Ovary (tissue), 9 donors: Measurements from ENCODE around the gene MARCHF3. TPM values are rescaled to one million over a fixed set of nuclear protein-coding genes. Genes with fewer than 3 reads are reported as not detected.
"Not testable (repeated sequence)": the region's sequence is repeated elsewhere in the genome, so short reads cannot be mapped to it uniquely, and the experiment has no call there.

Experiments
- DNase-seq, 5 donors: peaks; one replicate each; pipeline ENCODE4 v3.0.0-alpha.2; 2019 to 2020
- H3K27ac ChIP-seq, 2 donors: fragments of 200-600 bp; one replicate each; pipeline versions ENCODE4 v1.5.1 to v1.8.0; 2019 to 2022
- H3K27me3 ChIP-seq: fragments of 200-600 bp; one replicate; pipeline ENCODE4 v1.8.0; 2022
- H3K36me3 ChIP-seq: fragments of 200-600 bp; sonication (generic); one replicate; pipeline ENCODE4 v1.5.1; 2019
- H3K4me1 ChIP-seq: one replicate; pipeline ENCODE4 v1.8.1; 2013; ENCODE audit warnings: mild to moderate bottlenecking, moderate library complexity; ENCODE audit not compliant: insufficient read depth
- H3K4me3 ChIP-seq: fragments of 200-600 bp; sonication (generic); one replicate; pipeline ENCODE4 v1.5.1; 2017
- H3K9me3 ChIP-seq, 2 donors: fragments of 200-600 bp in 1 of 2; sonication (generic) in 1 of 2; one replicate each; pipeline versions ENCODE4 v1.5.1 to v1.8.1; 2013 to 2019; ENCODE audit warnings: mild to moderate bottlenecking in 1 of 2, moderate library complexity in 1 of 2
- CTCF ChIP-seq, 3 donors: fragments of 450-650 bp in 2 of 3; fragments of 200-600 bp in 1 of 3; IDR thresholded peaks; one replicate each; pipeline versions ENCODE4 v1.5.1 to v1.8.0; 2016 to 2022; ENCODE audit warnings: antibody characterized with exemption in 3 of 3, mild to moderate bottlenecking in 1 of 3
- EP300 ChIP-seq: sonication (generic); formaldehyde crosslinking; IDR thresholded peaks from one replicate; pipeline ENCODE4 v1.6.1; 2017; ENCODE audit warnings: antibody characterized with exemption
- POLR2A ChIP-seq: fragments of 450-650 bp; IDR thresholded peaks from one replicate; pipeline ENCODE4 v1.6.1; 2017; ENCODE audit warnings: antibody characterized with exemption, mild to moderate bottlenecking, moderate library complexity
- WGBS, 3 donors: extraction: QIAGEN DNeasy Blood & Tissue Kit in 1 of 3; methylation state at CpG; one replicate each; pipeline versions ENCODE4 v1.1.5 to v1.1.7; 2013 to 2017; 5-methylcytosine and 5-hydroxymethylcytosine counted together
- intact Hi-C, 4 donors: fragments of 100-400 bp; cut with DNase I; formaldehyde crosslinking; loops; one replicate each; pipeline versions ENCODE4 v1.11.0 to v1.15.1; 2022 to 2023
- polyA plus RNA-seq, 2 donors: library from polyadenylated mRNA; stranded (reverse); fragments of 200-250 nt in 1 of 2; fragments of 350-450 nt in 1 of 2; fragmentation: Illumina TruSeq in 1 of 2; extraction: RNeasy Lipid Tissue Mini Kit (QIAGEN cat#74804) in 1 of 2; gene quantifications; one replicate each; pipeline ENCODE4 v1.2.3, GENCODE V29; 2013 to 2014
- total RNA-seq, 7 donors: library from RNA; depleted of rRNA in 2 of 7; stranded (reverse); fragments of >200 nt in 2 of 7; fragmentation: NEBNext Ultra II Directional in 3 of 7; extraction: Animal tissue kit (Norgen Biotek cat#: 25700) in 3 of 7; gene quantifications; one replicate each; pipeline versions ENCODE4 v1.1.0 to v1.2.4, GENCODE V29; 2016 to 2023
- donor health status: DM: no; HTN: no; CAD: no; lungs with moderate emphysema.
- donor health status: DM: no; HTN: no; CAD: no.
- donor health status: Bipolar disorder and iron deficiency.
- donor health status: DM: yes; HTN: yes; CAD: no.
- donor health status: DM: no; HTN: no; CAD: no.
- donor health status: DM: yes; HTN: yes; CAD: no.

Gene MARCHF3
- total and polyA plus RNA-seq, 9 donors: 2.1 to 13.8 (median 4.5) TPM

DNA sequence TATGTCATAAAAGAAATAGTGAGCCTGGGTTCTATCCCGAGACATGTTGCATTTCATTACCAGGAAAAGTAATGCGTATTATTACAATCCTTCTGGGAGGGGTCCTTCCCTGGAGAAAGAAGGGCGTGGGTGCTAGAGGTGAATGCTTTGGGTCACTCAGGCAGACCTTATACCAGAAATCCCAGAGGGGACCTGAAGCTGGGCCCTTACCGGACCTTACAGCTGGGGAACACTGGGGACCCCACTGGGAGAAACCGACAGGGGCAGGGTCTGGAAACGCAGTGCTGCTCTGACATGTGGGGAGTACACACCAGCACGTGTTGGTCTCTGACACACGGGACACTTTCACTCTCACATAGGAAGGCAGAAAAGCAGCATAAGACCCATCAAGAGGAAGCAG, 182.1 kb downstream of the MARCHF3 start:
- WGBS, 3 donors: 42 to 63% (median 59%) methylated on average over 8 of the region's 8 CpGs
- Histone ChIP-seq H3K4me1 (peaks cover 14% of the 10 kb centered on the region), H3K36me3 (no peaks in the 10 kb centered on the region), H3K4me3 (no peak overlapping the region), H3K27me3 (no peaks in the 10 kb centered on the region), H3K9me3 (no peaks in the 10 kb centered on the region), H3K27ac (peak overlapping the region in 1 of 2 donors; percentile 38)
- intact Hi-C loops: no loop called here
- no peak for DNase-seq
- TF ChIP-seq CTCF (IDR thresholded peaks at IDR 0.05): no peak
- TF ChIP-seq POLR2A: no peak
- TF ChIP-seq EP300: no peak

DNA sequence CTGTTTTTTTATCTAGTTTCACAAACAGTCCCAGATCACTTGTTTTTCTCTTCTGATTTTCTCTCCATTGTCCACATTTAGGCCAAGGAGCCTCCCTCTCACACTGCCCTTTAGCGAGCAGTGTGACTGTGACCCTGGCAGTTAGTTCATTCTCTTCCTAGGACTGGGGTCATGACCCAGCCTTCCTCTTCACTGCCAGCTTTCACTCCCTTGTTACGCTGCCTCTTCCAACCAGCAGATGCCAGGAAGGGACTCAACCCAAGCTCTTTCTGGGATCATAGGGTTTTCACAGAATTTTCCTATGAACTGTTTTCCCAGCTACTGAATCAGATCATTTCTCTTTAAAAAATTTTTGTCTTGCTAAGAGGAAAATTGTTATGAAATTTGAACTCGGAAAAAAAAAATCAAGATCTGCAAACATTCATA, 182.5 kb downstream of the MARCHF3 start:
- no peak for DNase-seq
- 13 to 22% (median 19%) methylated on average over 3 of the region's 3 CpGs for WGBS, 3 donors

GRCh38 chr5:126847456-126847820, 182.9 kb downstream of the MARCHF3 start:
- no peaks in the 10 kb centered on the region for H3K9me3 ChIP-seq
- H3K4me3 ChIP-seq: no peak overlapping the region
- no peaks in the 10 kb centered on the region for H3K27me3 ChIP-seq
- H3K27ac ChIP-seq: peak overlapping the region in 1 of 2 donors; percentile 38
- no peak for DNase-seq
- intact Hi-C loops: no loop called here
- H3K36me3 ChIP-seq: no peaks in the 10 kb centered on the region
- TF ChIP-seq EP300 (no peak), CTCF (IDR thresholded peaks at IDR 0.05) (no peak), POLR2A (no peak)
- 24 to 38% (median 36%) methylated on average over 4 of the region's 4 CpGs for WGBS, 3 donors
- H3K4me1 ChIP-seq: peaks cover 14% of the 10 kb centered on the region

More for the DNA sequence above, 182.5 kb downstream of the MARCHF3 start:
- H3K27ac ChIP-seq: peak overlapping the region in 1 of 2 donors; percentile 38
- peaks cover 14% of the 10 kb centered on the region for H3K4me1 ChIP-seq
- no peaks in the 10 kb centered on the region for H3K27me3 ChIP-seq
- no peaks in the 10 kb centered on the region for H3K9me3 ChIP-seq
- no peak overlapping the region for H3K4me3 ChIP-seq
- no peaks in the 10 kb centered on the region for H3K36me3 ChIP-seq
- no peak for TF ChIP-seq EP300
- no peak for TF ChIP-seq POLR2A
- intact Hi-C loops: no loop called here

DNA sequence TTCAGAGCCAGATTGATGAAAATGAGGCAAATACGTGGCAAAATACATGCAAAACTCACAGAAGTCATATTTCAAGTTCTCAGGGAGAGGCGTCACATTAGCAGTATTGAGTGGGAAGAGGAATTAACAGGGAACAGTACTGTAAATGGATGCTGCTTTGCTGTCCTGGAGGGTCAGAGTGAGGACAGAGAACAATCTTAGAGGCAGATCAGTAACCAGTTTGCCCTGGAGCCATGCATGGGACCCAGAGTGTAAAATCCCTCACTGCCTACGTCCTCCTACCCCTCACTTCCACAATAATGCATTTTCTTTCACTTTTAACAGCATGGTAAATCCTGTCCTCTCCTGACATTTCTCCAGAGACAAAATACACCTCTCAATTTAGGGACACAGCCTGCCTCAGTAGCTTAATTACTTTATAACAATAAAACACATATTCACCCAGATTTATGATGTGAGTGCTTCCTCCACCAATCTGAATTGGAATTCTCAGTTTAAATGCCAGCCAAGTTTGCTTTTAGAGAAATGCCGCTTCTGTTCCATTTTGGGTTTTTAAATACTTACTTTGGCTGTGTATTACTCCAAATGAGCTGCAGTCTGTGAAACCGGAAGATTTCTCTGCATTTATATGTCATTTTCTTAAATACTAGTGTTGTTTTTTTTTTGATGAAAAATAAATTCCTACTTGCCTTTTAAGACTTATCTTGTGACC, 183.5 kb downstream of the MARCHF3 start:
- no peaks in the 10 kb centered on the region for H3K9me3 ChIP-seq
- no peak for DNase-seq
- no peaks in the 10 kb centered on the region for H3K27me3 ChIP-seq
- intact Hi-C loops: no loop called here
- H3K4me3 ChIP-seq: no peak overlapping the region
- no peak for TF ChIP-seq EP300
- TF ChIP-seq CTCF (IDR thresholded peaks at IDR 0.05): no peak
- no peak for TF ChIP-seq POLR2A
- no peaks in the 10 kb centered on the region for H3K36me3 ChIP-seq
- 39 to 48% (median 41%) methylated on average over 5 of the region's 5 CpGs for WGBS, 3 donors
- H3K27ac ChIP-seq: peak overlapping the region in 1 of 2 donors; percentile 38
- H3K4me1 ChIP-seq: peaks cover 14% of the 10 kb centered on the region

- DNase-seq: no peak
- H3K4me3 ChIP-seq: no peak overlapping the region
- TF ChIP-seq CTCF (IDR thresholded peaks at IDR 0.05) (no peak), EP300 (no peak), POLR2A (no peak)
- H3K9me3 ChIP-seq: no peaks in the 10 kb centered on the region
- no peaks in the 10 kb centered on the region for H3K27me3 ChIP-seq
- intact Hi-C loops: no loop called here
- no peaks in the 10 kb centered on the region for H3K36me3 ChIP-seq
- H3K27ac ChIP-seq: peak overlapping the region in 1 of 2 donors; percentile 38
- peaks cover 14% of the 10 kb centered on the region for H3K4me1 ChIP-seq
Observed at GRCh38 chr5:126846344-126846743, 184.0 kb downstream of the MARCHF3 start.

DNA sequence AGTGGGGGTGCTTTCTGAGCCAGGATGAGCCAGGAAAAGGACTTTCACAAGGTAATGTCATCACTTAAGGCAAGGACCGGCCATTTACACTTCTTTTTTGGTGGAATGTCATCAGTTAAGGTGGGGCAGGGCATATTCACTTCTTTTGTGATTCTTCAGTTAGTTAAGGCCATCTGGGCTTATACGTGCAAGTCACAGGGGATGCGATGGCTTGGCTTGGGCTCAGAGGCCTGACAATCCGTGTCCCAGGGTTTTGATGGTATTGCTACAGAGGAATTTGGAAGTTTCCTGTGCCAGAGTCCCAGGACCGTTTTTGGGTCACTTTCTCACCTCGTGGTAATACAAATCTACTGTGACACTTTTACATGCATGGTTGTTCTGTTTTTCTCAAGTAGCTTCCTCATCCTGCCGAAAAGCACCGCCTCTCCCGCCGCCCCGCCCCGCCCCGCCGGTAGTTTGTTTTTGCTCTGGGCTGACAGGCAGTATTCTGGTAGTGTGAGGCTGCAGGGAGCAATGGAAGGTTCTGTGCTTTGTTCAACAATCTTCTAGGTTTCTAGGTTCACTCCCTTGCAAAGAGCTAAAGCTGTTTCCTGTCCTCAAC, 184.8 kb downstream of the MARCHF3 start:
- H3K9me3 ChIP-seq, intact Hi-C loops, H3K27ac ChIP-seq, H3K4me3 ChIP-seq, H3K27me3 ChIP-seq, H3K36me3 ChIP-seq: not testable (repeated sequence)
- DNase-seq: peak in 1 of 5 donors; percentile 57
- 53 to 62% (median 56%) methylated on average over 14 of the region's 14 CpGs for WGBS, 3 donors
- H3K4me1 ChIP-seq: peaks cover 14% of the 10 kb centered on the region

GRCh38 chr5:126843375-126843774, 187.0 kb downstream of the MARCHF3 start:
- H3K4me3 ChIP-seq, DNase-seq, H3K36me3 ChIP-seq, H3K27me3 ChIP-seq, H3K27ac ChIP-seq, H3K9me3 ChIP-seq, intact Hi-C loops: not testable (repeated sequence)
- 64 to 73% (median 65%) methylated on average over 11 of the region's 11 CpGs for WGBS, 3 donors
- peaks cover 10% of the 10 kb centered on the region for H3K4me1 ChIP-seq
